ENCODE measurements around the gene TARBP1.
"Not testable (repeated sequence)": the region's sequence is repeated elsewhere in the genome, so short reads cannot be mapped to it uniquely, and the experiment has no call there.

Gene TARBP1

GRCh38 chr1:234431255-234431654 is 47.7 kb downstream of the TARBP1 start:
- no peak for DNase-seq

GRCh38 chr1:234430691-234431090 is 48.3 kb downstream of the TARBP1 start:
- DNase-seq, result no peak

GRCh38 chr1:234429434-234429806 is 49.6 kb downstream of the TARBP1 start:
- DNase-seq, result no peak

- no peak for DNase-seq
These were observed 50.9 kb downstream of the TARBP1 start for GRCh38 chr1:234427950-234428646.

GRCh38 chr1:234413990-234414389 is 65.0 kb downstream of the TARBP1 start:
- no peak for DNase-seq

- no peak for DNase-seq
These were observed 65.5 kb downstream of the TARBP1 start for GRCh38 chr1:234413485-234413884.

GRCh38 chr1:234412830-234413229 is 66.1 kb downstream of the TARBP1 start:
- DNase-seq, result no peak

GRCh38 chr1:234409328-234409727 is 69.7 kb downstream of the TARBP1 start:
- DNase-seq, result no peak

- DNase-seq, result no peak
These were observed 70.2 kb downstream of the TARBP1 start for GRCh38 chr1:234408757-234409156.

GRCh38 chr1:234406871-234407270 is 72.1 kb downstream of the TARBP1 start:
- DNase-seq, result no peak

GRCh38 chr1:234405676-234406075 is 73.3 kb downstream of the TARBP1 start:
- DNase-seq, result no peak

- no peak for DNase-seq
These were observed 76.0 kb downstream of the TARBP1 start for GRCh38 chr1:234402939-234403338.

- DNase-seq, result no peak
These were observed 77.3 kb downstream of the TARBP1 start for GRCh38 chr1:234401658-234402057.

- no peak for DNase-seq
These were observed 78.2 kb downstream of the TARBP1 start for GRCh38 chr1:234400773-234401172.

GRCh38 chr1:234399515-234399914 is 79.5 kb downstream of the TARBP1 start:
- not testable (repeated sequence) for DNase-seq

- no peak for DNase-seq
These were observed 80.1 kb downstream of the TARBP1 start for GRCh38 chr1:234398849-234399381.

- DNase-seq, result no peak
These were observed 81.2 kb downstream of the TARBP1 start for GRCh38 chr1:234397732-234398131.

- DNase-seq, result no peak
These were observed 82.1 kb downstream of the TARBP1 start for GRCh38 chr1:234396871-234397270.

- DNase-seq, result no peak
These were observed 82.9 kb downstream of the TARBP1 start for GRCh38 chr1:234396092-234396491.

- DNase-seq, result no peak
These were observed 83.7 kb downstream of the TARBP1 start for GRCh38 chr1:234395297-234395696.

- DNase-seq, result no peak
These were observed 85.8 kb downstream of the TARBP1 start for GRCh38 chr1:234393190-234393589.

- DNase-seq, result no peak
These were observed 90.9 kb downstream of the TARBP1 start for GRCh38 chr1:234388094-234388493.

- no peak for DNase-seq
These were observed 92.9 kb downstream of the TARBP1 start for GRCh38 chr1:234386122-234386521.

GRCh38 chr1:234381699-234382555 is 97.1 kb downstream of the TARBP1 start:
- DNase-seq, result no peak
